ENCODE measurements around the gene SFRP2. TPM values are rescaled to one million over a fixed set of nuclear protein-coding genes. Genes with fewer than 3 reads are reported as not detected.

The SFRP2 gene
- total and polyA plus RNA-seq, 2 of the 4 experiments (the other 2 are of a cell fraction): not detected

- POLR2A ChIA-PET (ENCODE audit: unreplicated experiment): no interaction called here
- Histone ChIP-seq H4K5ac (ENCODE audit: low read depth, low read length) (no peak overlapping the region), H2AFZ (replicated peaks; ENCODE audit: low read length, poor library complexity) (no peak overlapping the region), H2BK15ac (ENCODE audit: low read depth, low read length) (no peak overlapping the region), H2AK9ac (replicated peaks; ENCODE audit: low read depth, low read length, poor library complexity) (no peak overlapping the region), H3K36me3 (ENCODE audit: control insufficient read depth, insufficient read depth, low read length) (no peaks in the 10 kb centered on the region), H4K8ac (ENCODE audit: low read depth in 2 of 2, low read length in 2 of 2) (no peak overlapping the region), H3K27ac (ENCODE audit: insufficient read depth, low read length) (no peak overlapping the region), H3K4me3 (ENCODE audit: insufficient read depth, low read depth, low read length) (no peak overlapping the region), H3K9me1 (ENCODE audit: insufficient read depth, low read length) (no peaks in the 10 kb centered on the region), H2BK20ac (ENCODE audit: low read depth, low read length) (no peak overlapping the region), H3K4me1 (ENCODE audit: control insufficient read depth, insufficient read depth, low read length) (no peaks in the 10 kb centered on the region), H3K4me2 (ENCODE audit: low read depth, low read length) (no peak overlapping the region), H2BK120ac (ENCODE audit: low read depth, low read length) (no peak overlapping the region), H3K9ac (ENCODE audit: low read depth, low read length) (no peak overlapping the region), H3K27me3 (ENCODE audit: control insufficient read depth, insufficient read depth, low read length) (no peaks in the 10 kb centered on the region), H3K4ac (ENCODE audit: low read depth, low read length) (no peak overlapping the region), H3K79me1 (ENCODE audit: low read depth in 1 of 2, low read length in 2 of 2) (no peaks in the 10 kb centered on the region), H2AK5ac (ENCODE audit: low read depth, low read length) (no peak overlapping the region), H3K9me3 (ENCODE audit: control insufficient read depth, insufficient read depth, low read length) (no peaks in the 10 kb centered on the region), H4K20me1 (ENCODE audit: insufficient read depth, low read length) (no peaks in the 10 kb centered on the region), H4K91ac (ENCODE audit: insufficient read depth, low read depth, low read length) (no peak overlapping the region), H3K14ac (replicated peaks; ENCODE audit: low read depth, low read length) (no peak overlapping the region), H3K18ac (ENCODE audit: low read depth, low read length) (no peak overlapping the region), H3K23ac (ENCODE audit: low read depth, low read length) (no peak overlapping the region), H2BK5ac (ENCODE audit: low read depth, low read length, poor library complexity, severe bottlenecking) (no peak overlapping the region), H3K56ac (ENCODE audit: extremely low read depth, insufficient read depth, low read length) (no peak overlapping the region)
- ATAC-seq (ENCODE audit: low read depth): no peak
- dilution Hi-C loops (cut with HindIII; ENCODE audit: low sequenced_read_pairs, unreplicated experiment) (no loop called here), intact Hi-C loops (cut with micrococcal nuclease) (no loop called here), in situ Hi-C loops (cut with MboI; ENCODE audit: low sequenced_read_pairs) (no loop called here)
- no TSS peak for BruUV-seq (replicated peaks)
- CTCF ChIA-PET: no interaction called here
- DNase-seq: no peak
- TF ChIP-seq MAFK (IDR thresholded peaks at IDR 0.05; ENCODE audit: low read depth, low read length) (no peak), CTCF (conservative IDR thresholded peaks at IDR 0.05; ENCODE audit: low read depth, low read length) (no peak), MXI1 (IDR thresholded peaks at IDR 0.05; ENCODE audit: borderline replicate concordance, low read depth, low read length) (no peak), CHD1 (IDR thresholded peaks at IDR 0.05; ENCODE audit: low read depth, low read length) (no peak), MAZ (IDR thresholded peaks at IDR 0.05; ENCODE audit: borderline replicate concordance, low read depth, low read length) (no peak), RFX5 (IDR thresholded peaks at IDR 0.05; ENCODE audit: low read depth, low read length) (no peak), BHLHE40 (IDR thresholded peaks at IDR 0.05; ENCODE audit: low read depth, low read length) (no peak), USF2 (IDR thresholded peaks at IDR 0.05; ENCODE audit: low read depth, low read length) (no peak), FOS (IDR thresholded peaks at IDR 0.05; ENCODE audit: low read depth, low read length) (no peak), NFE2L2 (IDR thresholded peaks at IDR 0.05; ENCODE audit: low read depth, low read length) (no peak), SMC3 (IDR thresholded peaks at IDR 0.05; ENCODE audit: low read depth, low read length) (no peak)
Observed at GRCh38 chr4:153771046-153771445, 17.8 kb downstream of the SFRP2 start.
